Kidney (tissue), 14 donors: ENCODE results near the gene WDR48. TPM values are rescaled to one million over a fixed set of nuclear protein-coding genes. Genes with fewer than 3 reads are reported as not detected.

Experiments used
- DNase-seq, 5 donors: peaks; one replicate each; pipeline ENCODE4 v3.0.0-alpha.2; 2013 to 2020
- FAIRE-seq: peaks from 2 replicates; lab custom pipeline; 2012; peaks lifted over from hg19 to GRCh38; lab: Jason Lieb, UNC
- H3K27ac ChIP-seq, 2 donors: one replicate each; pipeline ENCODE4 v1.7.0; 2013; ENCODE audit warnings: low read depth in 2 of 2, low read length in 2 of 2, inconsistent platforms in 1 of 2
- H3K27me3 ChIP-seq: one replicate; pipeline ENCODE4 v1.7.1; 2013; ENCODE audit warnings: low read length, inconsistent platforms; ENCODE audit not compliant: control insufficient read depth, insufficient read depth
- H3K36me3 ChIP-seq, 3 donors: one replicate each; pipeline versions ENCODE4 v1.7.0 to v1.7.1; 2013; ENCODE audit warnings: low read length in 3 of 3, control low read depth in 1 of 3, inconsistent platforms in 1 of 3; ENCODE audit not compliant: insufficient read depth in 3 of 3, control insufficient read depth in 2 of 3
- H3K4me1 ChIP-seq, 3 donors: one replicate each; pipeline versions ENCODE4 v1.7.0 to v1.7.1; 2013; ENCODE audit warnings: low read length in 3 of 3, inconsistent platforms in 1 of 3, low read depth in 1 of 3; ENCODE audit not compliant: control insufficient read depth in 2 of 3, insufficient read depth in 2 of 3
- H3K4me3 ChIP-seq, 3 donors: one replicate each; pipeline versions ENCODE4 v1.7.0 to v1.8.1; 2013; ENCODE audit warnings: low read length in 3 of 3, control low read depth in 1 of 3, inconsistent platforms in 1 of 3
- H3K9ac ChIP-seq, 3 donors: one replicate each; pipeline versions ENCODE4 v1.7.0 to v1.7.1; 2013; ENCODE audit warnings: low read length in 3 of 3, control low read depth in 1 of 3, inconsistent platforms in 1 of 3
- H3K9me3 ChIP-seq, 3 donors: one replicate each; pipeline versions ENCODE4 v1.7.0 to v1.7.1; 2013; ENCODE audit warnings: low read length in 3 of 3, control low read depth in 1 of 3, inconsistent platforms in 1 of 3; ENCODE audit not compliant: control insufficient read depth in 2 of 3, insufficient read depth in 1 of 3
- intact Hi-C: fragments of 100-400 bp; cut with DNase I; formaldehyde crosslinking; loops from one replicate; pipeline ENCODE4 v1.11.1; 2022
- polyA plus RNA-seq: library from polyadenylated mRNA; stranded (reverse); fragments of 350-450 nt; fragmentation: Illumina TruSeq; extraction: RNeasy Lipid Tissue Mini Kit (QIAGEN cat#74804); gene quantifications from one replicate; pipeline ENCODE4 v1.2.3, GENCODE V29; 2014; ENCODE audit warnings: low read depth, low replicate concordance; ENCODE audit not compliant: insufficient read depth
- total RNA-seq: library from RNA; stranded (reverse); fragmentation: NEBNext Ultra II Directional; extraction: Animal tissue kit (Norgen Biotek cat#: 25700); gene quantifications from one replicate; pipeline ENCODE4 v1.2.1, GENCODE V29; 2021
- TF ChIP-seq, protein P1 (sequence below): IDR thresholded peaks from 3 replicates; pipeline ENCODE4 v1.5.1; 2012; ENCODE audit warnings: mild to moderate bottlenecking, moderate library complexity, borderline replicate concordance; ENCODE audit not compliant: insufficient read depth; ENCODE audit errors: extremely low read depth
- donor health status: control.
- donor health status: control.
- donor health status: control.
- donor health status: control.
- donor health status: control.
- donor health status: DM: yes; HTN: yes; CAD: no.
- donor health status: Normal renal cell carcinoma (clear cell type).

WDR48 gene
- total and polyA plus RNA-seq, 2 donors from 2014 or later: 21.0 to 48.3 TPM

DNA sequence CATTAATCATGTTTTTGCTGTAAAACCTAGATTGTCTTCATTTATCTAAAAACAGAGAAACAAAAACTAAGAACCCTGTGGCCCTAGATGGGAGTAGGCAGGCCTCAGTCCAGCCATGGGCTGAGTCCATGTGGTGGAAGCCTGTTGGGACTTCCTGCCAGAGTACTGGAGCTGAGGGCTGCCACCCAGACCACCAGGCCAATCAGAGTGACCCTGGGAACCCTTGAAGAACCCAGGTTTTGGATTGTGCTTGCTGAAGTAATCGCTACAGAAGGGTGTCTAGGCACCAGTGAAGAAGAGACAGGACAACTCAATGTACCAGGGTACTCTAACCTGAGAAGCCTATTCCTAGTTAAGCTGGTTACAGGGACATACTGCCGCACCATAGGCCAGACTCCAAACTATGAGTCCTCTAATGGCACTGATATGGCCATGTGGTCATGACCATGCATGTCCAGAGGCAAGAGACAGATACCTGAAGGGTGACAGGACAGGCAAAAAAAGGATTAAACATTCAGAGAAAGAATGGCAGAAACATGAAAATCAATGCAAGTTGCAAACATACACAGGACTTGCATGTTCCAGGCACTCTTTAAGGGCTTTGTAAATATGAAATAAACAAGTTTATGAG is 88.6 kb downstream of the WDR48 start:
- Histone ChIP-seq H3K4me3 (no peak overlapping the region), H3K27ac (peak overlapping the region in 1 of 2 donors; percentile 73), H3K9me3 (no peaks in the 10 kb centered on the region), H3K4me1 (peaks cover 0 to 22% (median 21%) of the 10 kb centered on the region in 3 donors), H3K36me3 (peaks cover 5 to 30% (median 24%) of the 10 kb centered on the region in 3 donors), H3K27me3 (no peaks in the 10 kb centered on the region), H3K9ac (peak overlapping the region in 1 of 3 donors; percentile 37)
- TF ChIP-seq, protein P1, sequence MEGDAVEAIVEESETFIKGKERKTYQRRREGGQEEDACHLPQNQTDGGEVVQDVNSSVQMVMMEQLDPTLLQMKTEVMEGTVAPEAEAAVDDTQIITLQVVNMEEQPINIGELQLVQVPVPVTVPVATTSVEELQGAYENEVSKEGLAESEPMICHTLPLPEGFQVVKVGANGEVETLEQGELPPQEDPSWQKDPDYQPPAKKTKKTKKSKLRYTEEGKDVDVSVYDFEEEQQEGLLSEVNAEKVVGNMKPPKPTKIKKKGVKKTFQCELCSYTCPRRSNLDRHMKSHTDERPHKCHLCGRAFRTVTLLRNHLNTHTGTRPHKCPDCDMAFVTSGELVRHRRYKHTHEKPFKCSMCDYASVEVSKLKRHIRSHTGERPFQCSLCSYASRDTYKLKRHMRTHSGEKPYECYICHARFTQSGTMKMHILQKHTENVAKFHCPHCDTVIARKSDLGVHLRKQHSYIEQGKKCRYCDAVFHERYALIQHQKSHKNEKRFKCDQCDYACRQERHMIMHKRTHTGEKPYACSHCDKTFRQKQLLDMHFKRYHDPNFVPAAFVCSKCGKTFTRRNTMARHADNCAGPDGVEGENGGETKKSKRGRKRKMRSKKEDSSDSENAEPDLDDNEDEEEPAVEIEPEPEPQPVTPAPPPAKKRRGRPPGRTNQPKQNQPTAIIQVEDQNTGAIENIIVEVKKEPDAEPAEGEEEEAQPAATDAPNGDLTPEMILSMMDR: no peak
- intact Hi-C loops: no loop called here
- FAIRE-seq: no peak
- DNase-seq: no peak

DNA sequence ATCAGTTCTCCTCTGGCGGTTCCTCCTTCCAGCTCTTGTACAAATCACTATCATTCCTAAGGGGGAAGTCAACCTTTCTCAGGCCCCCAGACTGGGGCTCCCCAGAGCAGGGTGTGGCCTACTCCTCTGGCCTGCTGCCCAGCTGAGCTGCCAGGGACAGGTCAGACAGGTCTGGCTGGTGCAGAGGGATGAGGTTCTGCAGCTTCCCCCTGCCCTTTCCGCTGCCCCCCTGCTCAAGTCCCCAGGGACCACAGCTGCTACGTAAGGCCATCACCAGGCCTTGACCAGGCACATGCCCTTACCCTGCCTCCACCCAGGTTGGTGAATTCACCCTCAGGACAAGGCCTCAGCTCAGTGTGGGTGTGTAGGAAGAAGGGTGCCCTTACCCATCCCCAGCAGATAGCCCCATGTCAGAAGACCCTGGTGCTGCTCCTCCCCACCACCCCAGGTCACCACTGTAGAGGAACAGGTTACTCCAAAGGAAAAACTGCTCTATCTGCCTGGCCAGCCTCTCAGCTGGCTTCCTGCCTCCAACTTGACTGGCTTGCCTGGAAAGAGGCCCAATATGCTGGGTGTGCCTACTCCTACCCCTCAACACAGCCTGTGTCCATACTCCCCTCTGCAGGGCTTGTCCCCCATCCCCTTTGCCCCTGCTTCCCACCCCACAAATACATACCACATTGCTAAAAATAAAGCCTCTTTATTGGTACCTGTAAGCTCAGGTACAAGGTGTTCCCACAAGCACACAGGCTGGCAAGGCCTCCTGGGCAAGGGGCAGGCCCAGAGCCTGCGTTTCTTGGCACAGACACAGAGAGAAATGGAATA is 89.6 kb downstream of the WDR48 start:
- Histone ChIP-seq H3K27ac (peak overlapping the region; percentile 73 to 79), H3K4me3 (peak overlapping the region in 1 of 3 donors; percentile 2), H3K9me3 (no peaks in the 10 kb centered on the region), H3K36me3 (peaks cover 5 to 39% (median 31%) of the 10 kb centered on the region in 3 donors), H3K27me3 (no peaks in the 10 kb centered on the region), H3K9ac (peak overlapping the region in 1 of 3 donors; percentile 37), H3K4me1 (peaks cover 0 to 28% (median 28%) of the 10 kb centered on the region in 3 donors)
- no peak for FAIRE-seq
- peak in 2 of 5 donors; percentile 55 to 96 for DNase-seq
- intact Hi-C loops: no loop called here
- TF ChIP-seq, protein P1: no peak

DNA sequence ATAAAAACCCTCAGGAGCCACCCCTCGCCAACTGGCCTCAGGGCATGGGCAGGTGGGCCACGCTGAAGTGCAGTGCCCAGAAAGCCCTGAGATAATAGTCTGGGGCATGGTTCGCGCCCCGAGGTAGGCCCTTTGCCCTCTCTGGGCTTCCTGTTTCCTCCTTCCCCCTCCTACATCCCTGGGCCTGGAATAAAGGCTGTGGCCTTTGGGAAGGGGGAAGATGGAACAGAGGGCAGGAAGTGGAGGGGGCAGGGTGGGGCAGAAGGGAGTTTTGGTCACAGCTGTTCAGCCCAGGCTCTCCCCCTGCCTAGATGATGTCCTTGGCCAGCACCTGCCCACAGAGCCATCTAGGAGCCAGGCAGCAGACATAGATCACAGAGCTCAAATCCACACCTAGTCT is 90.3 kb downstream of the WDR48 start:
- no peak overlapping the region for H3K4me3 ChIP-seq
- TF ChIP-seq, protein P1: no peak
- peaks cover 5 to 42% (median 31%) of the 10 kb centered on the region in 3 donors for H3K36me3 ChIP-seq
- FAIRE-seq: no peak
- H3K4me1 ChIP-seq: peaks cover 3 to 35% (median 35%) of the 10 kb centered on the region in 3 donors
- intact Hi-C loops: no loop called here
- no peak overlapping the region for H3K9ac ChIP-seq
- peak overlapping the region; percentile 73 to 79 for H3K27ac ChIP-seq
- no peaks in the 10 kb centered on the region for H3K9me3 ChIP-seq
- peak in 1 of 5 donors; percentile 4 for DNase-seq
- H3K27me3 ChIP-seq: no peaks in the 10 kb centered on the region
